Posterior cingulate gyrus (tissue), 11 donors: ENCODE measurements around the gene ACBD3.
A peak's percentile ranks its signal among the peaks of the same experiment; 100 is the strongest.

Source experiments
- DNase-seq, 10 donors: peaks; one replicate each; pipeline versions ENCODE4 v3.0.0 to v3.0.0-alpha.2; 2020 to 2021; ENCODE audit warnings: mixed read lengths in 3 of 10
- intact Hi-C: fragments of 100-400 bp; cut with DNase I; formaldehyde crosslinking; loops from one replicate; pipeline ENCODE4 v1.15.1; 2023

Gene ACBD3

GRCh38 chr1:226186124-226187018 is at the start of gene ACBD3:
Gene ACBD3 (minus strand): TSS chr1:226186741. CDS start chr1:226186675, 66 bp downstream.
- DNase-seq = peak; percentile 86 to 98 (median 90)
- intact Hi-C loops = loop anchor here (2.0 to 10.0 kb wide), 2 partner anchors 122 kb away; partner anchors contain the start of genes H3-3A and LIN9

- no peak for DNase-seq
- intact Hi-C loops = no loop called here
Measured at GRCh38 chr1:226233806-226234205, 47.3 kb upstream of the ACBD3 start.

DNA sequence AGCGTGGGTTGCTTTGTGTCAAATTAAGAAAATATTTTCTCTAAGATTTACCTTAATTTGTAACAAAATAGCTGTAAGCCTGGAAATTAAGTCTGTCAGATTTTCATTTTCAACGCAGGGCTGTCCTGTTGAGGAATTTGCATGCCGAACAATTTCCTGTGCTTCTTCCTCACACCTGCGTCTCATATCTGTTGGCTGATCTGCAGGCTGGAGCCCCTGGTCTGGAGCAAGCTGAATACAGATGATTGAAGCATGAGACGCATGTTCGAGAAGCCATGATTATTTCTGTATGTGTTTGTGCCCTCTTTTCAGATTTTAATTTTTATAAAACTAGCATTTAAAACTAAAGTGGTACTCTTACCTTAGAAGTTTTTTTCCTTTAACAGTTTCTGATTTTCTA is 46.8 kb upstream of the ACBD3 start:
- DNase-seq = no peak
- intact Hi-C loops = no loop called here

GRCh38 chr1:226226601-226227000 is 40.1 kb upstream of the ACBD3 start:
- intact Hi-C loops = no loop called here
- DNase-seq = no peak

GRCh38 chr1:226223786-226224244 is 37.3 kb upstream of the ACBD3 start:
- DNase-seq = no peak
- intact Hi-C loops = loop anchor here (2.0 kb wide), 1 partner anchor 67 kb away; no protein-coding TSS in a partner anchor

DNA sequence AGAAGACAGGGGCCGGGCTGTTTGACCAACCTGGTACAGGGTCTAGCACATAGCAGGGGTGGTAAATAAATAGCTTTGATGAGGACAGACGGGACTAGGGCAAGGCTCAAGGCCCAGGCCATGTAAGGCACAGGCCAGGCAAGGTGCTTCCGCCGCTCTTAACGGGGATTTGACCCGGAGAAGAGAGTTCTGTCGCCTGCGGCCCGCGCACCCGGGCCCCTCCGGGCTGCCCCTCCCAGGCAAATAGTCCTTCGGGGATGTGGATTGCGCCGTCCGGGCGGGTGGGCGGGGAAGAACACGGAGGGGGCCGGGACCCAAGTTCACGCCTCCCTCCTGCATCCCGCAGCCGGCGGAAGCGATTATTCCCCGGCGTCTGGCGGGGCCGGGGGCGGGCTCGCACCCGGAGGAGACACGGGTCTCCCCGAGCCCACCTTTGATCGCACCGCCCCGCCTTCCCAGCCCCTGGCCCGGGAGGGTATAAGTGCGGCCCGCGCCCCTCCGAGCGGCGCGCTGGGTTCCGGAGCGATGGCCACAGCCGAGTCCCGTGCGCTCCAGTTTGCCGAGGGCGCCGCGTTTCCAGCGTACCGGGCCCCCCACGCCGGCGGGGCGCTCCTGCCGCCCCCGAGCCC is 36.7 kb upstream of the ACBD3 start, which contains the start of gene MIXL1:
MIXL1 (plus strand) TSS at position 508 of the 629 bp plus-strand sequence; CDS start at position 526, 18 bp downstream.
- no peak for DNase-seq
- intact Hi-C loops = loop anchor here (2.0 kb wide), 1 partner anchor 68 kb away; no protein-coding TSS in a partner anchor

DNA sequence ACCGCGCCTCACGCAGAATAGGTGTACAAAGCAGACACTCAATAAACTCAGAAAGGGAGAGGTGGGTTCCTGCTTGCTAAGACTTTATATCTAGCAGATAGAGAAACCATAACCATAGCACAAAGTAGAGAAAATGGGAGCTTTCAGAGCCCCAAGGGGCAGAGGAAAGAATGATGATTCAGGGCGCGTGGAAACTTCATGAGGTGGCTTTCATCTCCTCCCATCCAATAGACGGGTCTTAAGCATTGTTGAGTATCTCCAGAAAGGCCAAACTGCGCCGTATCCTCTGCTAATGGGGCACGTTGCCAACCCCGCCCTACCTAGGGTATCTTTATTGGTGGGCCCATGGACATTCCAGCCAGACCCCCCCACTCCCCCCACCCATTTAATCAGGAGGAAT is 36.1 kb upstream of the ACBD3 start:
- intact Hi-C loops = loop anchor here (2.0 kb wide), 1 partner anchor 68 kb away; no protein-coding TSS in a partner anchor

DNA sequence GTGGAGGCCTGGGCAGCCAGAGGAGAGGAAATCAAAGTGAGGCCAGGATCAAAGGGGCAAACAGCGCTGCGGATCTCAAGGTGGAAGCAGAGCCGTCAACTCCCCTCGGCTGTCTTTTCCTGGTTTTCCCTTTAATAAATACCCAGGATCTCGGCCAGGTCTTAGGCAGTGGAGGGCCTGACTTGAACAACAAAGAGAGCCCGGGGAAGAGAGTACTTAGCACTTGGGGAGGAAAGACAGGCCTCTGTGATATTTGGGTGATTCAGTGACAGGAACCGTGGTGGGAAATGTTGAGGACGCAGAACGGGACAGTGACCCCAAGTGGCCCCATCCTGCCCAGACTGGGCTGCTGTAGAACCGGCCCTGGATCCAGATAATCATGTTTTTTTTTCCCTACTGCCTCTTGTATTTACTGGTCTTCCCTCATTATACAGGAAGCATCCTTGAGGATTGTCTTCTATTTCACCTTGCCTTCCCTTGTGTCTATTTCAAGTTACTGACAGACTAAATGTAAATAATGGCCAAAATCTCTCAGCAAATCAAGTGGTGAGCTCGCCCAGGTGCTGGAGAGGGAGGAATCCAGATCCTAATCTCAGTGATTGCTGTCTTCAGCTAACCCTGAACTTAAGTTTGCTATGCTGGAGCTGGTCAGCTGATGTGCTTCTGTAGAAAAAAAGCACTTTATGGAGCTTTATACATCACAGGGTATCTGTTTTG is 34.1 kb upstream of the ACBD3 start:
- peak in 1 of 10 donors; percentile 16 for DNase-seq
- intact Hi-C loops = no loop called here

More for the DNA sequence above, 36.1 kb upstream of the ACBD3 start:
- DNase-seq = no peak

GRCh38 chr1:226217273-226217672 is 30.7 kb upstream of the ACBD3 start:
- intact Hi-C loops = no loop called here
- DNase-seq = peak in 1 of 10 donors; percentile 34

- DNase-seq = no peak
- intact Hi-C loops = no loop called here
Measured at GRCh38 chr1:226216056-226216455, 29.5 kb upstream of the ACBD3 start.

- no peak for DNase-seq
- intact Hi-C loops = no loop called here
Measured at GRCh38 chr1:226215239-226215638, 28.7 kb upstream of the ACBD3 start.

- intact Hi-C loops = no loop called here
- no peak for DNase-seq
Measured at GRCh38 chr1:226212545-226212944, 26.0 kb upstream of the ACBD3 start.

DNA sequence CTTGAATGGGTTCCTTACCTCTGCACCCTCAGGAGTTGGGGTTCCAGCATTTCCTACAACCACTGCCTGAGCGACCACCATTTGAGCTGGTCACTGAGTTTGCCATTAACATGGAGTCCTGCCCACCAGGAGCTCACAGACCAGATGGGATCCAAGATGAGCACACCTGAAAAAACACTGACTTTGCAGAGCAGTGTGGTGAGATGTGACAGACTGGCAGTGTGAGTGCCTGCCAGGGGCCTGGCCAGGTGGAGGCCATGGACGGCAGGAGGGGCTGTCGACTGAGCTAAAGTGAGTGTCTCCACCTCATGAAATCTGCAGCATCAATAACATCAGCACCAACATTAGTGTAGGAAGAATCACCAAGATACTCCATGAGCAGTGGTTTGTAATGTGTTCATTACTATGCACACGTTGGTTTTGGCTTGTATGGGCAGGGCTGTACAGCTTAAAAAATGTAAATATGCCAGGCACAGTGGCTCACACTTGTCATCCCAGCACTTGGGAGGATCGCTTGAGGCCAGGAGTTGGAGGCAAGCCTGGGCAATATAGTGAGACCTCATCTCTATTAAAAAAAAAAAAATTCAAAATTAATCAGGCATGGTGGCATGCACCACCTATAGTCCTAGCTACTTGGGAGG is 24.8 kb upstream of the ACBD3 start:
- no peak for DNase-seq
- intact Hi-C loops = no loop called here

- no peak for DNase-seq
- intact Hi-C loops = no loop called here
Measured at GRCh38 chr1:226210571-226211176, 24.1 kb upstream of the ACBD3 start.

- DNase-seq = no peak
- intact Hi-C loops = no loop called here
Measured at GRCh38 chr1:226209307-226210059, 22.9 kb upstream of the ACBD3 start.

- intact Hi-C loops = no loop called here
- no peak for DNase-seq
Measured at GRCh38 chr1:226207048-226207447, 20.5 kb upstream of the ACBD3 start.

DNA sequence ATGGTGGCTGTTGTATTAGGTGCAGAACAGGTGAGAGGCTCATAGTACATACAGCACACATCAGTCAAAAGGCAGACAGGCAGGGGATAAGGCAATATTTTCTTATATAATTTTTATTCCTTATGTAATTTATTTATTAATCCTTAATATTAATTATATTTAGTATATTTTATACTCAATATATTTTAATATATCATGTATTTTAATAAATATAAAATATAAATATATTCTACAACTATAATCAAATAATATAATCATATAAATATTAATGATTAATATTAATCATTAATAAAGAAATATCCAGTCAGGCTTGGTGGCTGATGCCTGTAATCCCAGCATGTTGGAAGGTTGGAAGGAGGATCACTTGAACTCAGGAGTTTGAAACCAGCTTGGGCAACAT is 17.7 kb upstream of the ACBD3 start:
- intact Hi-C loops = no loop called here
- no peak for DNase-seq

- peak in 1 of 10 donors; percentile 31 for DNase-seq
- intact Hi-C loops = no loop called here
Measured at GRCh38 chr1:226203655-226204054, 17.1 kb upstream of the ACBD3 start.

GRCh38 chr1:226203240-226203639 is 16.7 kb upstream of the ACBD3 start:
- intact Hi-C loops = no loop called here

More at GRCh38 chr1:226203240-226203639, 16.7 kb upstream of the ACBD3 start:
- no peak for DNase-seq
